Mesendoderm (in vitro differentiated cells): ENCODE results near the gene CDR2L.
"Not testable (repeated sequence)": the region's sequence is repeated elsewhere in the genome, so short reads cannot be mapped to it uniquely, and the experiment has no call there.

Experiments
- DNase-seq: peaks from one replicate; pipeline ENCODE4 v3.0.0; 2013
- H2AK5ac ChIP-seq: 2 replicates; pipeline ENCODE4 v1.6.1; 2013; ENCODE audit warnings: low read length, inconsistent platforms
- H2BK120ac ChIP-seq: 2 replicates; pipeline ENCODE4 v1.6.1; 2013; ENCODE audit warnings: low read depth, mild to moderate bottlenecking, low read length, moderate library complexity, mixed read lengths
- H2BK15ac ChIP-seq: replicated peaks from 2 replicates; pipeline ENCODE4 v1.6.1; 2013; ENCODE audit warnings: low read depth, mild to moderate bottlenecking, moderate library complexity
- H2BK5ac ChIP-seq: 2 replicates; pipeline ENCODE4 v1.6.1; 2013; ENCODE audit warnings: low read length, inconsistent platforms
- H3K18ac ChIP-seq: 2 replicates; pipeline ENCODE4 v1.6.1; 2013; ENCODE audit warnings: mild to moderate bottlenecking, low read length, mixed read lengths
- H3K23ac ChIP-seq: one replicate; pipeline ENCODE4 v1.6.1; 2013; ENCODE audit warnings: low read length
- H3K27ac ChIP-seq: 2 replicates; pipeline ENCODE4 v1.5.1; 2013; ENCODE audit warnings: low read depth, mild to moderate bottlenecking, inconsistent platforms, low read length, moderate library complexity
- H3K27me3 ChIP-seq: 2 replicates; pipeline ENCODE4 v1.6.1; 2013; ENCODE audit warnings: low read length, control low read depth, mild to moderate bottlenecking, inconsistent platforms; ENCODE audit not compliant: insufficient read depth, poor library complexity
- H3K36me3 ChIP-seq: 2 replicates; pipeline ENCODE4 v1.6.1; 2013; ENCODE audit warnings: low read length, inconsistent platforms; ENCODE audit not compliant: control insufficient read depth, insufficient read depth
- H3K4ac ChIP-seq: one replicate; pipeline ENCODE4 v1.6.1; 2013; ENCODE audit warnings: low read depth, mild to moderate bottlenecking, low read length, moderate library complexity
- H3K4me1 ChIP-seq: 2 replicates; pipeline ENCODE4 v1.6.1; 2013; ENCODE audit warnings: low read depth, low read length, inconsistent platforms; ENCODE audit not compliant: control insufficient read depth
- H3K4me2 ChIP-seq: 2 replicates; pipeline ENCODE4 v1.6.1; 2013; ENCODE audit warnings: low read length
- H3K4me3 ChIP-seq: 2 replicates; pipeline ENCODE4 v1.5.1; 2013; ENCODE audit warnings: mild to moderate bottlenecking, low read length
- H3K56ac ChIP-seq: one replicate; pipeline ENCODE4 v1.6.1; 2013; ENCODE audit warnings: low read length
- H3K79me1 ChIP-seq: 2 replicates; pipeline ENCODE4 v1.6.1; 2013; ENCODE audit warnings: low read length, inconsistent platforms
- H3K79me2 ChIP-seq: 2 replicates; pipeline ENCODE4 v1.6.1; 2013; ENCODE audit warnings: mild to moderate bottlenecking, low read length; ENCODE audit not compliant: control insufficient read depth, insufficient read depth
- H3K9ac ChIP-seq: 2 replicates; pipeline ENCODE4 v1.6.1; 2013; ENCODE audit warnings: low read length, inconsistent platforms
- H4K5ac ChIP-seq: one replicate; pipeline ENCODE4 v1.6.1; 2013; ENCODE audit warnings: low read length
- H4K8ac ChIP-seq: one replicate; pipeline ENCODE4 v1.6.1; 2013; ENCODE audit warnings: low read depth, mild to moderate bottlenecking, control low read depth, low read length, moderate library complexity
- WGBS: extraction: QIAGEN DNeasy Blood & Tissue Kit; methylation state at CpG from one replicate; pipeline ENCODE4 v1.1.7; 2013; ENCODE audit warnings: low lambda C conversion rate, missing lambda C conversion rate; ENCODE audit not compliant: insufficient coverage; ENCODE audit errors: extremely low coverage; 5-methylcytosine and 5-hydroxymethylcytosine counted together

CDR2L gene

GRCh38 chr17:75045946-75046406, 58.5 kb downstream of the CDR2L start:
- H2BK15ac ChIP-seq, H2BK5ac ChIP-seq, H3K27me3 ChIP-seq, H3K79me1 ChIP-seq, H3K23ac ChIP-seq, H2AK5ac ChIP-seq, H3K36me3 ChIP-seq, DNase-seq, H4K5ac ChIP-seq, H4K8ac ChIP-seq: not testable (repeated sequence)
- peak overlapping the region; percentile 13 for H3K4me2 ChIP-seq
- peak overlapping the region; percentile 75 for H3K4me3 ChIP-seq
- peak overlapping the region; percentile 93 for H3K27ac ChIP-seq
- peak overlapping the region; percentile 91 for H3K18ac ChIP-seq
- H3K79me2 ChIP-seq = peaks cover 33% of the 10 kb centered on the region
- no CpG with 5 or more reads among the region's 25 CpGs for WGBS
- H3K4ac ChIP-seq = peak overlapping the region; percentile 62
- H3K9ac ChIP-seq = peak overlapping the region; percentile 99
- H2BK120ac ChIP-seq = peak overlapping the region; percentile 0
- peaks cover 12% of the 10 kb centered on the region for H3K4me1 ChIP-seq
- peak overlapping the region; percentile 100 for H3K56ac ChIP-seq

DNA sequence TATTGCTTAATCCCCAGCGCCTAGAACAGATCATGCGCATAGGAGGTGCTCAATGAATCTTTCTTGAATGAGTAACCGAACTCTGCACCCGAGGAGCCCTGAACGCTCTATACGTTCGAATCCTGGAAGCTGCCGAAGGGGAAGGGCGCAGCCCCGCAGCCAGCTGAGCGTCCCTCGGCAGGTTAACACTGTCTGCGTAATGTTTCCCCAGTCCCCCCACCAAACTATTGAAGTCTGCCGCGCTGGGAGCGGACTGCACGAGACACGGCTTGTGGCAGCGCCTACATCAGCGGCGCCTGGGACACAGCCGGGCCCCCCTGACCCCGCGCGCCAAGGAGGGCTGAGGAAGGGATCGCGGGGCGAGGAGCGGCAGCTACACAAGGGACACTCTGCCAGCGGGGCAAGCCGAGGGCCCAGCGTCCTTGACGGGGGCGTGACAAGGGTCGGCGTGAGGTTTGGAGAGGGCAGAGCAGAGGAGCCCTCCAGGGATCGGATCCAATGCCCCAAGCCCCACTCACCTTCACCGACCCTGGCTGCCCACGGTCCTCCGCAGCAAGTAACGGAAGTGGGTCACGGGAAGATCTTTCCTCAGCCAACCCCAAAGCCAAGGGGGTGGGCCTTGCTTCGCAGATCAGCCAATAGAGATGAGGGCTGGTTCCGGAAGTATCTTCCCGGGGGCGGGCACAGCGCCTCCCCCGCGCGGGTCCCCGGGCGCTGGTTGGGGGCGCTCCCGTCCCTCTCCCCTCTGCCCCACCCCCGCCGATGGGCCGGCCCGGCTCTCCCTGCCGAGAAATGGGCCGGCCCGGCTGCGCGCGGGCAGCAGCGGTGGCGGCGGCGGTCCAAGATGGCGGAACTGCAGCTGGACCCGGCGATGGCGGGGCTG, 59.2 kb downstream of the CDR2L start, which contains the start of the genes ATP5PD and KCTD2:
TSS of gene ATP5PD (minus strand) at position 563 of the 883 bp plus-strand sequence. CDS start 4,319 bp downstream, outside the sequence.
TSS of gene KCTD2 (plus strand) at position 819 of the 883 bp plus-strand sequence. CDS start at position 845, 26 bp downstream.
- peak within 1 kb of the TSS; percentile 99 for H3K9ac ChIP-seq
- H2BK5ac ChIP-seq = peak within 1 kb of the TSS; percentile 98
- H2BK15ac ChIP-seq = no peak within 1 kb of the TSS
- no CpG with 5 or more reads among the region's 72 CpGs for WGBS
- H3K79me2 ChIP-seq = peaks cover 33% of the 10 kb centered on the region
- DNase-seq = peak; percentile 99
- peak within 1 kb of the TSS; percentile 63 for H3K4me2 ChIP-seq
- peak within 1 kb of the TSS; percentile 77 for H3K4me3 ChIP-seq
- peak within 1 kb of the TSS; percentile 0 for H2BK120ac ChIP-seq
- peak within 1 kb of the TSS; percentile 17 for H2AK5ac ChIP-seq
- peaks cover 8% of the 10 kb centered on the region for H3K79me1 ChIP-seq
- peak within 1 kb of the TSS; percentile 79 for H4K8ac ChIP-seq
- no peaks in the 10 kb centered on the region for H3K27me3 ChIP-seq
- H3K23ac ChIP-seq = peak within 1 kb of the TSS; percentile 97
- H4K5ac ChIP-seq = no peak within 1 kb of the TSS
- H3K4me1 ChIP-seq = peaks cover 12% of the 10 kb centered on the region
- H3K4ac ChIP-seq = peak within 1 kb of the TSS; percentile 90
- peak within 1 kb of the TSS; percentile 91 for H3K18ac ChIP-seq
- H3K36me3 ChIP-seq = peaks cover 2% of the 10 kb centered on the region
- peak within 1 kb of the TSS; percentile 93 for H3K27ac ChIP-seq
- peak within 1 kb of the TSS; percentile 100 for H3K56ac ChIP-seq

- Histone ChIP-seq H4K5ac (no peak overlapping the region), H3K4me1 (peaks cover 9% of the 10 kb centered on the region), H3K4me3 (peak overlapping the region; percentile 77), H2BK120ac (no peak overlapping the region), H2BK15ac (no peak overlapping the region), H3K79me1 (peaks cover 11% of the 10 kb centered on the region), H3K4me2 (peak overlapping the region; percentile 63), H2AK5ac (peak overlapping the region; percentile 17), H3K9ac (peak overlapping the region; percentile 80), H4K8ac (peak overlapping the region; percentile 79), H3K23ac (peak overlapping the region; percentile 11), H3K56ac (peak overlapping the region; percentile 90), H3K4ac (peak overlapping the region; percentile 90), H3K27ac (peak overlapping the region; percentile 46), H3K27me3 (no peaks in the 10 kb centered on the region), H3K18ac (peak overlapping the region; percentile 46), H3K36me3 (peaks cover 4% of the 10 kb centered on the region), H2BK5ac (peak overlapping the region; percentile 82), H3K79me2 (peaks cover 35% of the 10 kb centered on the region)
- no peak for DNase-seq
- no CpG with 5 or more reads among the region's 38 CpGs for WGBS
Measured at GRCh38 chr17:75047398-75048098, 60.1 kb downstream of the CDR2L start.

- Histone ChIP-seq H3K4ac (no peak overlapping the region), H3K18ac (no peak overlapping the region), H3K36me3 (peaks cover 9% of the 10 kb centered on the region), H3K79me1 (peaks cover 14% of the 10 kb centered on the region), H2BK15ac (no peak overlapping the region), H3K9ac (peak overlapping the region; percentile 80), H3K23ac (peak overlapping the region; percentile 15), H4K5ac (no peak overlapping the region), H3K27me3 (no peaks in the 10 kb centered on the region), H3K79me2 (peaks cover 32% of the 10 kb centered on the region), H3K4me2 (peak overlapping the region; percentile 63), H2AK5ac (no peak overlapping the region), H3K4me3 (peak overlapping the region; percentile 77), H3K4me1 (peaks cover 7% of the 10 kb centered on the region), H3K27ac (no peak overlapping the region), H2BK120ac (no peak overlapping the region), H3K56ac (peak overlapping the region; percentile 90), H4K8ac (no peak overlapping the region), H2BK5ac (no peak overlapping the region)
- no CpG with 5 or more reads among the region's 5 CpGs for WGBS
- DNase-seq = no peak
Measured at GRCh38 chr17:75048249-75048878, 60.9 kb downstream of the CDR2L start.

GRCh38 chr17:75049057-75049456, 61.6 kb downstream of the CDR2L start:
- Histone ChIP-seq H3K4me3 (no peak overlapping the region), H3K27me3 (no peaks in the 10 kb centered on the region), H4K8ac (no peak overlapping the region), H3K23ac (no peak overlapping the region), H2BK5ac (no peak overlapping the region), H2AK5ac (no peak overlapping the region), H3K79me1 (peaks cover 14% of the 10 kb centered on the region), H3K9ac (peak overlapping the region; percentile 80), H3K56ac (peak overlapping the region; percentile 56), H3K4me1 (peaks cover 5% of the 10 kb centered on the region), H3K4me2 (peak overlapping the region; percentile 11), H3K4ac (no peak overlapping the region), H3K27ac (no peak overlapping the region), H3K36me3 (peaks cover 11% of the 10 kb centered on the region), H3K79me2 (peaks cover 32% of the 10 kb centered on the region), H2BK15ac (no peak overlapping the region), H2BK120ac (no peak overlapping the region), H3K18ac (no peak overlapping the region), H4K5ac (no peak overlapping the region)
- no peak for DNase-seq
- no CpG with 5 or more reads among the region's 5 CpGs for WGBS
